ENCODE results near the gene EPG5.

- TF ChIP-seq, protein P1, sequence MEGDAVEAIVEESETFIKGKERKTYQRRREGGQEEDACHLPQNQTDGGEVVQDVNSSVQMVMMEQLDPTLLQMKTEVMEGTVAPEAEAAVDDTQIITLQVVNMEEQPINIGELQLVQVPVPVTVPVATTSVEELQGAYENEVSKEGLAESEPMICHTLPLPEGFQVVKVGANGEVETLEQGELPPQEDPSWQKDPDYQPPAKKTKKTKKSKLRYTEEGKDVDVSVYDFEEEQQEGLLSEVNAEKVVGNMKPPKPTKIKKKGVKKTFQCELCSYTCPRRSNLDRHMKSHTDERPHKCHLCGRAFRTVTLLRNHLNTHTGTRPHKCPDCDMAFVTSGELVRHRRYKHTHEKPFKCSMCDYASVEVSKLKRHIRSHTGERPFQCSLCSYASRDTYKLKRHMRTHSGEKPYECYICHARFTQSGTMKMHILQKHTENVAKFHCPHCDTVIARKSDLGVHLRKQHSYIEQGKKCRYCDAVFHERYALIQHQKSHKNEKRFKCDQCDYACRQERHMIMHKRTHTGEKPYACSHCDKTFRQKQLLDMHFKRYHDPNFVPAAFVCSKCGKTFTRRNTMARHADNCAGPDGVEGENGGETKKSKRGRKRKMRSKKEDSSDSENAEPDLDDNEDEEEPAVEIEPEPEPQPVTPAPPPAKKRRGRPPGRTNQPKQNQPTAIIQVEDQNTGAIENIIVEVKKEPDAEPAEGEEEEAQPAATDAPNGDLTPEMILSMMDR (IDR thresholded peaks at IDR 0.05; ENCODE audit: poor library complexity): no peak
- no peak for TF ChIP-seq EZH2phosphoT487 (IDR thresholded peaks at IDR 0.05; ENCODE audit: low read depth, severe bottlenecking, unreplicated experiment)
These were observed 105.2 kb downstream of the EPG5 start for GRCh38 chr18:45861926-45862325.
